ENCODE data around the gene HOXC9.
"Not testable (repeated sequence)": the region's sequence is repeated elsewhere in the genome, so short reads cannot be mapped to it uniquely, and the experiment has no call there.

Gene HOXC9

DNA sequence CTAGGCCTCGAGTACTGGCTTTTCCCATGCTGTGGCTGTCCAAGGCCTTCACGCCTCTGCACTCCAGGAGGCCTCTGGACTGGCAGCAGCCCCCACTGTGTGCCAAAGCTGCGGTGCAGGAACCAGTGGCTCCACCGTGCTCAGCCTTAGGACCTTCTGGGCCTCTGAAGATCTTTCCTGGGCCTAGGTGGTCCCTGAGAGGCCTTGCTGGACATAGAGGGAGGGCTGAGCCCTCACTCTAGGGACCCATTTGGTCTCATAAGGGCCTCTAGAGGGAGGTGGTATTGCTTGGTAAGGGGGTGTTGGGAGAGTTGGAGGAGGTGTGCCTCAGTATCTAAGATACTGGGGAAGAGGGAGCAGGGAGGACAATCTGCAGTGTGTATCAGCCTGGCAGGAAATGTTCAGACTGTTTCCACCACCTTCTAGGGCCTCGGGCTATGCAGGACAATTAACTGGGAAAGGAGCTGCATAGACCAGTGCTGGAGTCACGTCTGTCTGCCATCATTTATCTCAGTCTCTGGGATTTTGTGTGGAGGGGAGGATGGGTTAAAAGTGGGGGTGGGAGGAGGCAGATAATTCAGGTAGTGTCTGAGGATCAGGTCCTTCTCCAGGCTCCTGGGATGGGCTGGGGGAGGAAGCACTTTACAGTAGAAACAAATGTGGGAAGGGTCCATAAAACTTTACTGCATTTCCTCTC is 35.8 kb downstream of the HOXC9 start:
- in situ Hi-C loops (cut with MboI; ENCODE audit: low sequenced_read_pairs), result no loop called here

DNA sequence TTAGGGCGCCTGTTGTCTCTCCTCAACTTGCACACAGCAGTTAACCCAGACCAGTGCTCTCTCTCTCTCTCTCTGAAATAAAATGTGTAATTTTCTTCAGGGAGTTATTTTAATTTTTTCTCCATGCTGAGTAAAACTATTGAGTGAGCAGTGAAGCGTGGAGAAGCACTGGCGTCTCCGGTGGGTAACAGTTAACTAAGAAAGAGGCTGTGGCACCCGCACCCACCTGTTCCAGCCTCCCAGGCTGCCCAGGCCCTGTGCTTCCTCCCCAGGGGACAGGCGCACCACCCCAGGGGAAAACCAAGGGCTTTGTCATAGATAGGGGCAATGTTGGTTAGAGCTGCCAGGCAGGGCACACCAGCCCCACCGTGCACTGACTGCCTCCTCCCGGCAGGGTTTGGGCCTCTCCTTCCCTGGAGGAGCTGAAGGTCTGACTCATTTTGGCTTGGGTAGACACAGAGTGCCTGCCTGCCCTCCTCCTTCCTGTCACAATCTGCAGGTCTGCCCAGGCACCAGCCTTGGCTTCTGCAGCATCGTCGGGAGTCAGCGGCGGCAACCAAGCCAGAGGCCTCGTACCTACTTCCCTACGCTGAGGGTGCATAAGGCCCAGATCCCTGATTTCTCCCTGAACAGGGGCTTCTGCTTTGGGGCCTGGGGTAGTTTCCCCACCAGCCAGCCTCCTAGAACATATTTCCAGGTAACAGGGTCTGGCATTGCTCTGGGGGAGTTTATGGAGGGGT is 36.8 kb downstream of the HOXC9 start:
- in situ Hi-C loops (cut with MboI; ENCODE audit: low sequenced_read_pairs), result no loop called here

DNA sequence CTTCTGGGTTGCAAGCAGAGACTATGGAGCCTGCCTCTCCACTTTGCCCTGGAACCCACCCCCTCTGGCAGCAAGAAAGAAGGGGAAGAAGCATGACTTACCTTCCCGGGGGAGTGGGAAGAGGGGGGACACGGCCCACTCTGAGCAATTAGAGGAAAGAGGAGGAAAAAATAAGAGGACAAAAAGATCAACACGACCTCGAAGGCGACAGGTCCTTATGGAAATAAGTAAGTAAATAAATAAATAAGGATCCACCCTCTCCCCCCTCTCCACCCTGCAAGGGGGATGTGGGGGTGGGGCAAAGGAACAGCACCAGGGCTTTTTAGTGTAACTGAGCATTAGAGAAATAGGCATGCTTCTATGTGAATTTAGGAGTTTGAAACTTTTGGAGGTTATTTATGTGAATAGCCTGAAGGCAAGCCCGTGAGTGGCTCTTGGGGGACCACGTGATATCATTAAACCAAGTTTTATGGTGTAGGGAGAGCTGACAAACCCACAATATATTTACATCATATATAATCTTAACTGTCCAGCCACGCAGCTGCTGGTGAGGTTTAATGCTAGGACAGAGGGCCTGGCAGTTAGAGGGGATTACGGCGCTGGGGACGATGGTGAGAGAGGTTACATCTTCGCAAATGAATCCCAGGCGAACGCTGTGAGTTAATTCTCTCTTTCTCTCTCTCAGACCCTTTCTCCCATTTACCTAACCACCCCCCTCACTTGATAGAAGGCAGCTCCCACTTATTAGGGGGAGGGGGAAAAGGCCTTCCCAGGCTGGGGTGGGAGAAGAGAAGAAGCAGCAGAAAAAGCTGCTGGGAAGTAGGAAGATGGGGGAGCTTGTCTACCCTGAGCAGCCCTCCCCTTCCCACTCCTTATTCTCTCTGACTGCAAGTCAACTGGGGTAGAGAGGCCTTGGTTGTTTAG is 37.7 kb downstream of the HOXC9 start:
- in situ Hi-C loops (cut with MboI; ENCODE audit: low sequenced_read_pairs), result no loop called here

DNA sequence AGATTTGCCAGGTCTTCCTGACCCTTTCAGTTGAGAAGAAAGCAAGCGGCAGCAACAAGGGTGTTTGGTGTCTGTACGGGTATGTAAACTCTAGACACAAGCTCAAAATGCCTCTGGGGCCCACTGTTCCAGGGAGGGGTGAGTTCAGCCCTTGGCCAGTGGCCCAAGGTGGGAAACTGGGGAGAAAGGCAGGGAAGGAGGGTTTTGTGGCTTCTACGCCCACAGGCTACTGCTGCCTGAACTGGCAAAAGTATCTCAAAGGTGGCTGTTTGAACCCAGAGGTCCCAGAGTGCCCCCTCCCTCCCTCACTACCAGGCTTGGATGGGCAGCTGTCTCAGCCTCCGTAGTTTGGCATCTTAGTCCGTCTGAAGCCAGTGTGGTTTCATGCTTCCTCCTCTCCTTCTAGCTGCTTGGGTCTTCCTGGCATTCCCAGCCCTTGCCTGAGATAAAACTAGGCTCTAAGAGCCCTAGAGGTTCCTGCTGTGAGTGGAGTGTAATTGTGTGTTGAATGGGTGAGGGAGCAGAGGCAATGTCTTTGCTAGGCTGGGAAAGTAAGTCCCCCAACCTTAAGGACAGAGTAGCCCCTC is 38.4 kb downstream of the HOXC9 start:
- in situ Hi-C loops (cut with MboI; ENCODE audit: low sequenced_read_pairs), result no loop called here

DNA sequence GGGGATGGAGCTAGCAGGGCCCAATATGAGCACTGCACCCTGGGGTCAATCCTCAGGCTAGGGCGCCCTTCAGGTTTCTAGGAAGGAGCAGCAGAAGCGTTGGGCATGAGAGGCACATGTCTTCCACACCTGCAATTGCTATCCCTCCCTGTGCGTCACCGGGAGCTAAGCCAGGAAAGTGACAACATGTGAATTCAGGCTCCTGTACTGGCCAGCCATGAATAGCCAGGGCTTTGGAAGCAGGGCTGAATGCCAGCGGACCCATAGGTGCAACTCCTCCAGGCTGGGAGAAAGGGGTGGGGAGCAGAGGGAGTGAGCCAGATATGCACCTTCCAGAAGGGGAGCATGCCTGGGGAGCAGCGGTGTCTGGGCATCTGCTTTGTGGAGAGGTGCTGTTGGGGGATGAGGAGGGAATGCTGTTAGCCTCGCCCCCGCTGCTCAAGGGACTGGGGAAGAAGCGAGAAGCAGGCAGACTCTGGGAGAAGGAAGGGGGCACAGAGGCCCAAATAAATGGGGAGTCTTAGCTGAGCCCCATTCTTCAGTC is 39.0 kb downstream of the HOXC9 start:
- in situ Hi-C loops (cut with MboI; ENCODE audit: low sequenced_read_pairs), result no loop called here

DNA sequence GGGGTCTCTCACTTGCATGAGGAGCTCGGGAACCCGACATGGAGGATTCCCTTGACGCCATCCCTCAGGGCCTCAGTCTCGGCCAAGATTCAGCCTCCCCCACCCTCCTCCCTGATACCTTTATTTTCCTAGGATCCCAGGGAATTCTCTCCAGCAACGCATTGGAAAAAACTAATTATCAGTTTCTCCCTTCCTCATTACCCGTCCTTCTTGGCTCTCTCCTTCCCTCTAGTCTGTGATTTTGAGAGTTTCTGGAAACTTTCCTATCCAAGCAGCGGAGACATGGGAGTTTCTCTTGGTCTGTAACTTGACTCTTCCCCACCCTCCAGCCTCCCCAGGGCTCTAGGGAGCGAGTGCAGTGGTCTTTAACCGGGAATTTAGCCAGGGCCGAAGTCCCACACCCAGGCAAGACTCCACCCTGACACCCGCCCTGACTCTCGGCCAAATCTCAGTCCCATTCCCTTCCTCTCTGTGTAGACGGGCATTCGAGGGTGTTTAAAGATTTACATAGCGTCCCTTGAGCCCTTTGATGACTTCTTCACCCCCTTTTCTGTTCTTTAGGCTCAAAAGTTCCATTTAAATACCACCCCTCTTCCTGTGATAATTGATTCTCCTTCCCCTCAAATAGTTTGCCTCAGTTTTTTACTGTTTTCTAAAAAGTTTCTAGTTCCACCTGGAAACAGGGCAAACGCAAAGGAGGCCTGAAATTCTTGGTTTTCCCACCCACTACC is 39.6 kb downstream of the HOXC9 start:
- in situ Hi-C loops (cut with MboI; ENCODE audit: low sequenced_read_pairs), result no loop called here

DNA sequence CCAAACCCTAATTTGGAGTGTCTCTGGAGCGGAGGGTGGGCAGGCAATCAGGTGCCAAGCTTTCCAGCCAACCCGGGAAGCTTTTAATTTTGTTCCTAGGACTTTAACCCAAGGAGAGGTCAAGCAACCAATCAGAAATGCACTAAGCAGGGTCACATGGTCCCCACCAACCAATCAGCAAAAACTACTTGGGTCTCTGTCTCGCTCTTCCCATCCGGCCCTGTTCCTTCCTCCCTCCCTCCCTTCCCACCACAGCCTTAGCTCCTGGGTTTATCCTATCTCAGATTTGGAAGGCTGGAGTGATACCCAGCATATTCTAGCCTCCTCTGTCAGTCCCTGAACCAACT is 40.2 kb downstream of the HOXC9 start:
- in situ Hi-C loops (cut with MboI; ENCODE audit: low sequenced_read_pairs), result no loop called here

DNA sequence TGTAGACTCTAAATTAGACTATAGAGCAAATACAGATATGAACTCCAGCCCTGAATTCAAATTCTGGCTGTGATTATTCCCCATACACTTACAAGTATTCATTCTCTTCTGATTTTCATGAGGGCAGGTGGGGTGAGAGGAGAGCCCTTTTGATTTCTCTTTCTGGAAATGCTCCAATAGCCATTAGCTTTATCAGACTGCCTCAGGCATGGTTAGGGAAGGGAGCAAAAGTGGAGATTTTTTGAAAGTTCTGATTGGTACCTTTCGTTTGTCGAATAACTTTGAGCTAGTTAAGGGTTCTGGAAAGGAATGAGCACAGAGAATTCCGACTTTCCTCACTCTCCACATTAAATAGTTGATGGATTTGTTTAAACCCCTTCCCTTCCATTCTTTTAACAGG is 40.7 kb downstream of the HOXC9 start:
- in situ Hi-C loops (cut with MboI; ENCODE audit: low sequenced_read_pairs), result no loop called here

DNA sequence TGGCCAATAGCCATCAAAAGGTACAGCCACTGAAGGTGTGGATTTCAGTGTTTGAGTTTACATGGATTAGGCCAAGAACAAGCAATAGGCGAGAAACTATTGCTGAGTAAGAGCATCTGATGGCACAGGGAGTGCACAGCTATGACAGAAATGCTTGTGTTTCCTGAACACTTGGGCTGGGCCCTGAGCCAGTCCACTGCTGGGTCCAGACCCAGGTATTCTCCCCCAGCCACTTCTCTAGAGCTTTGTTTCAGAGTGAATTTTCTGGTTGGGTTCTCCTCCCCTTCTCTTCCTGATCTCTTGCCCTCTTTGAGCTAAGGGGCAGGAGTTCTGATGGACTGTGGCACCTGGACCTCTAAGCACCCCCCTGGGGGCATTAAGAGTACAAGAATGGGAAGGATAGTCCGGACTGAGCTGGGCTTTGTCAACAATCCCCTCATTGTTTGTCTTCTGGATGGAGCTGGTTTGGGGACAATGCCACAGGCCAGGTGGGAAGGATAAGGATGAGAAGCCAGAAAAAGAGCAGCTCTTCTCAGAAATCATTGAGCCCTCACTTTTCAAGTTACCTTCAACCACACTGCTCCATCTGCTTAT is 41.2 kb downstream of the HOXC9 start:
- in situ Hi-C loops (cut with MboI; ENCODE audit: low sequenced_read_pairs), result no loop called here

DNA sequence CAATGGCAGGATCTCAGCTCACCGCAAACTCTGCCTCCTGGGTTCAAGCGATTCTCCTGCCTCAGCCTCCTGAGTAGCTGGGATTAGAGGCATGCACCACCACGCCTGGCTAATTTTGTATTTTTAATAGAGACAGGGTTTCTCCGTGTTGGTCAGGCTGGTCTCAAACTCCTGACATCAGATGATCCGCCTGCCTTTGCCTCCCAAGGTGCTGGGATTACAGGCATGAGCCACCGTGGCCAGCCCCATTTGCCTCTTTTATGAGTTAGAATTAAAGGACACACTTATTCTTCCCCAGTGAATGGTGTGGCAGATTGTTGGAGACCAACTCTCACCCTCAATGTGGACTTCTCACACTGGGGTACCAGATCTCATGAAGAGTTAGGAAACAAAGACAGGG is 42.1 kb downstream of the HOXC9 start:
- in situ Hi-C loops (cut with MboI; ENCODE audit: low sequenced_read_pairs), result not testable (repeated sequence)

DNA sequence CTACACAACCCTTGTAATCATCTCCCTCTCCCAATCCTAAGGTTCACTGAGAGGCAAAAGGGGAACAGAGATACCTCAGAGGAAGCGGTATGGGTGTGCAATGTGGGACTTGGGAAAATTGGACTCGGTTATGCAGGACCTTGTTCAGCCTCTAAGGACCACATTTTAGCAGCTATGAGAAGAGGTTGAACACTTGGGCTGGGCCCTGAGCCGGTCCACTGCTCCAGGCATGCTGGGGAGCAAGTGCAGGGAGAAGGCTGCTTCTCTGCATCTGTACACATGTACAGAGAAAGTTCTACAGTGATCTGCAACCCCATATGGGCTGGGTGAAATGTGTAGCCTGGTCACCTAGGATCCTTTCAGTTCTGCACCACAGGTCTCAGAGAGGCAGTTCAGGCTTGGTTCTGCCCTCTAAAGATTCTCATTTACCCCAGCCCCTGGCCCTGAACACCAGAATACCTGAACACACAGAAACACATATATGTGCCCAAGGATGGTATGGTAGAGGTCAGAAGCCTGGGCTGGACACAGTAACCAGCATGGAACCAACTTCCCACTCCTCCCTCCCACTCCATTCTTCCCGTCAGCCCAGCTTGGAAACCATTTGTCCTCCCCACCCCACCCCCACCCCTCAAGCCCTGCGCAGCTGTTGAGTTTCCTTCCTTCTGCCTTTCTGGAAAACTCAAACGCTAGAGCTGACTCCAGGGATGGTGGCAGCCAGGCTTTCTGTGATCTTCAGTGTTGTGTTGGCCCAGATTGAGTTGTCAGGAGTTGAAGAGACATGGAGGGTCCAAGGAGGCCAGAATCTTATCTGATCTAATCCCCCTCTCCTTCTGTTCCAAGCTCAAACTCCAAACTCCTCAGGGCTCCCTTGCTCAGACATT is 43.3 kb downstream of the HOXC9 start:
- in situ Hi-C loops (cut with MboI; ENCODE audit: low sequenced_read_pairs), result no loop called here

DNA sequence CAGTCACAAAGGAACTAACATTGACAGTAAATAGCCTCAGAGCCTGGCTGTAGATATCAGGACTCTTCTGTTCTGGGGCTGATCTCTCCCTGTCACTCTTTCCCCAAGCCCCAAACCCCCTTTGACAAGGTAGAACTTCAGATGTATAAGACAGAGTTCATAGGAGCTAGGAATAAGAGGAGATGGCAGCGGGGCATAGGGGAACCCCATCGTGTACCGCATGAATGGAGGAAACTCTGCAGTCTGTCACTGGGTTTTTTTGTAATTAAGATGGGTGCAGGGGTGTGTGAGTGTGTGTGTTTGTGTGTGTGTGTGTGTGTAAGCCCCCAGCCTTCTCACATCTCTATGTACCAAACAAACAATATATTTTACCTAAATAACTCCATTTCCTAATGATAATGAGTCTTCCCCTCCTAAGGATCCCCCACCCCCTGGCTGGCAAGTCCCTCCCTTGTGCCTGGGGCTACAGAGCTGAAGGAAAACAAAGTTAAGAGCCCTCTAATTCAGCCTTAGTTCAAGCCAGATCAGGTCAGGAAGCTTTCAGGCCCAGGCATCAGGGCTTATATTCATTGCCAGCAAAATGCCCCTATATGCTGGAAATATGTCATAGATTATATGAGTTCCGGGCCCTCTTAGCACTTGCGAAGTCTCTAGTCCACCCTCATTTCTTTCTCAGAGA is 44.6 kb downstream of the HOXC9 start:
- in situ Hi-C loops (cut with MboI; ENCODE audit: low sequenced_read_pairs), result no loop called here

DNA sequence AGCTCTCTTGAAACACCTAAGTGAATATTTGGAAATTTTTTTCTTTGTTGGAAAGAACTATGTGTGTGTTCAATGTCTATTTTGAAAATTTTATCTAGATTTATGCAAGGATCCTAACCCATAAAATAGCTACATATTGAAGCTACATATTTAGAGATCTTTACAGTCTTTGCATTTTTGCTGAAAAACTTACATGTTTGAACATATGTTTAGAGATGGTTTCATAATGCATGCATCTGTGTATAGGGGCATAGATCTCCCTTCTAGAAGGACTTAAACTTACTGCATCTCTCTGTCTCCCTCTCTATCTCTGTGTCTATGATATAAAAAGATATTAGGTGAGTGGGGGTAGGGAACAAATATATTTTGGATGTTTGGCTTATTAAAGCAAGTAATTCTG is 45.4 kb downstream of the HOXC9 start:
- in situ Hi-C loops (cut with MboI; ENCODE audit: low sequenced_read_pairs), result no loop called here

DNA sequence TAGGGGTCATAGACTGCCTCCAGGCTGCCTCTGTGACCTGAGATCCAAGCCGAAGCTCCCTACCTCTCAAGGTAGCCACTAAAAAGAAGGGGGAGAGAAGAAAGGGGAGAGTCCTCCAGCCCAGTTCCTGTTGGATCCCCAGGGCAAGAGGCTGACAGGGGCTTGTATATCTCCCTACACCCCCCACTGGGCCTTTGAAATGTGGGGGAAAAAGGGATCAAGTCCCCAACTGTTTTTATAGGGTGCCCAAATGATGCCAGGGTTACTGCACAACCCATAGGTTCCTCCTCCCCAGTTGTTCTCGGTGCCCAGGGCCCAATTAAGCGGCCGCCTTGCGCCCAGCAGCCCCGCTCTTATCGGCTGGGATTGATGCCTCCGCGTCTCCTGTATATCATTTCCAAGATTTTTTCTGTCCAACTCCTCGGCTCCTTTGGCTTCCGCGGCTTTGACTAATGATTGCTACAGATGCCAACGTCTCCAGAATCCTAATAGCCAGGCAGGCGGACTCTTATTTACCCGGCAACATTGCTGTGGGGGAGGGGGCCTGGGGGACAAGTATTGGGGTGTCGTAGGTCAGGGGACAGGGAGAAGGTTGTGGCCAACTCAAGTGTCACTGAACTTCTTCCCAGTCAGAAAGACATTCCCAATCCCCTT is 46.0 kb downstream of the HOXC9 start:
- in situ Hi-C loops (cut with MboI; ENCODE audit: low sequenced_read_pairs), result no loop called here

DNA sequence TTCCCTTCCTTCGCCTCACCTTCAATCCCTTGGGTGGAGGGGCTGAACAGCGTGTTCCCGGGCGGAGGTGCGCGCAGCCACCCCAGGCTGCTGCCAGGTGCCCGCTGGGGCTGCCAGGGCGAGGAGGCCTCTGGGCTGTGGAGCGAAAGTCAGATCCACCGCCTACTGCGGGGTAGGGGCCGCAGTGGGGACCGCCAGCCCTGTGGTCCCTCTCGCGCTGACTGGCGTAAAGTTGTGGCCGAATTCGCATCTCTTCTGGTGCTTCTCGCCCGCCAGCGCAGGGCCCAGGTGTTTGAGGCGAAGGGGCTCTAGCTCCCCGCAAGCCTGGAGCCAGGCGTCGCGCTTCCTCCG is 46.8 kb downstream of the HOXC9 start:
- in situ Hi-C loops (cut with MboI; ENCODE audit: low sequenced_read_pairs), result no loop called here

DNA sequence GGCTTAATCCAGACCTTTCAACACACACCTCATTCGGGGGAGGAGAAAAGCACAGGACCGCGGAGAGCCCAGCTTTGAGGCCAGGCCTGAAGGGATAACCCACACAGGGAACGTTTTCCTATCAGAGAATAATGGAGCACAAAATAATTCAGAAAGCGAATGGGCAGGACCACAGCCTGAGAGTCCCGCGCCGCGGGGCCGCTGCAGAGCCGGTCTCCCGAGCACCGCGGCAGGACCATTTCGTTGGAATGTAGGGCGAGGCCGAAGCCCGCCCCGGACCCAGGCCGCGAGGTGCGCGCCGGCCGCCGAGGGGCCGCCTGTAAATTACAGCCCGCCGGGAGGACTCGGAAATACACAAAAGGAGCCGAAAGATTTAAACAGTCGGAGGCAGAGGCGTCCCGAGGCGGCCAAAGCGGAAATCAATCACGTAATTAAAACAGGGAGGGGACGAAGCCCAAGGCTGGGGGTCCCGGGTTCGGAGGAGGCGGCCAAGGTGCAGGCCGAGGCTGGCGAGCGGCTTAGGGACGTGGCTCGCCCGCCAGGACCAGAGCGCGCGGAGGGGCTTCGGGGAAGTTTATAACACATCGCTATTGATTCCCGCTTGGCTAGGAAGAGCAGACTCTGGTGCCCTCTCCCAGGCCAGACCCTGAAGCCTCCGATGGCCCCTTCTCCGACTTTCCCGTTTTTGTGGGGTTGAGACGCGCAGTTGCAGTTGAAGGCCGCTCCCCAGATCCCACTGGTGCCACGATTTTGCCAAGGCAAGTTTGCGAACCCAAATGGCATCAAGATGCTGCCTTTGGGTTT is 47.4 kb downstream of the HOXC9 start:
- in situ Hi-C loops (cut with MboI; ENCODE audit: low sequenced_read_pairs), result no loop called here

DNA sequence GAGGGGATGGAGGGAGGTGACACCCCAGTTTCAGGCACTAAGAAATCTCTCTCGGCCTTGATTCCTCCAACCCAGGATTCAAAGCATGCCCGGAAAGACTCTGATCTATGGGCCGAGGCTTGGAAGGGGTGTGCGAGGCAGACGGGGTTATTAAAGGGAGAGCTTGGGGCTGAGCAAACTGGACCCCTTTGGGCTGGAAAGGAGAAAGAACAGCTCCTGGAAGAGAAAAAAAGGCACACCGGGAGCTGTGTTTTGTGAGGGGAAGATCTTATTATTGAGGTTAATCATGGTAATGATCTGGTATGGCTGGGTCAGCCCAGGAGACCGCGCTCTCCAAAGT is 48.0 kb downstream of the HOXC9 start:
- in situ Hi-C loops (cut with MboI; ENCODE audit: low sequenced_read_pairs), result no loop called here
